ENCODE results near the gene BRAF. TPM values are rescaled to one million over a fixed set of nuclear protein-coding genes. Genes with fewer than 3 reads are reported as not detected.

The BRAF gene
- total RNA-seq = 60.5 and 64.9 TPM in 2 replicates
- long read RNA-seq, full-length matches to known transcripts = 9 of 30 reads
- long read RNA-seq, partial matches to known transcripts = 3 of 30 reads
- long read RNA-seq, other reads (novel, unspliced or antisense) = 18 of 30 reads

GRCh38 chr7:140924821-140925421 lies at the start of gene BRAF:
Gene BRAF (minus strand): TSS chr7:140924929. CDS start chr7:140924703, 226 bp downstream.
- peak within 1 kb of the TSS; percentile 92 for H3K4me3 Mint-ChIP-seq (ENCODE audit: low read depth)
- peaks cover 2% of the 10 kb centered on the region for H3K4me1 Mint-ChIP-seq (ENCODE audit: low read depth)
- no peak for TF ChIP-seq CTCF (IDR thresholded peaks at IDR 0.05; ENCODE audit: unreplicated experiment)
- H3K27ac Mint-ChIP-seq = peak within 1 kb of the TSS; percentile 99
- no peaks in the 10 kb centered on the region for H3K36me3 Mint-ChIP-seq (ENCODE audit: insufficient read depth)
- peak; percentile 86 for DNase-seq (ENCODE audit: low spot score, unreplicated experiment)
- no peaks in the 10 kb centered on the region for H3K9me3 Mint-ChIP-seq (ENCODE audit: low read depth)
- H3K27me3 Mint-ChIP-seq = no peaks in the 10 kb centered on the region

GRCh38 chr7:140972876-140973829 lies 48.4 kb upstream of the BRAF start:
- Mint-ChIP-seq H3K4me3 (ENCODE audit: low read depth) (no peak overlapping the region), H3K27ac (no peak overlapping the region), H3K27me3 (no peaks in the 10 kb centered on the region), H3K36me3 (ENCODE audit: insufficient read depth) (no peaks in the 10 kb centered on the region), H3K4me1 (ENCODE audit: low read depth) (peaks cover 26% of the 10 kb centered on the region), H3K9me3 (ENCODE audit: low read depth) (no peaks in the 10 kb centered on the region)
- no peak for TF ChIP-seq CTCF (IDR thresholded peaks at IDR 0.05; ENCODE audit: unreplicated experiment)
- DNase-seq (ENCODE audit: low spot score, unreplicated experiment) = no peak

GRCh38 chr7:140972344-140972743 lies 47.6 kb upstream of the BRAF start:
- no peak for DNase-seq (ENCODE audit: low spot score, unreplicated experiment)
- no peaks in the 10 kb centered on the region for H3K27me3 Mint-ChIP-seq
- TF ChIP-seq CTCF (IDR thresholded peaks at IDR 0.05; ENCODE audit: unreplicated experiment) = no peak
- peaks cover 25% of the 10 kb centered on the region for H3K4me1 Mint-ChIP-seq (ENCODE audit: low read depth)
- no peak overlapping the region for H3K4me3 Mint-ChIP-seq (ENCODE audit: low read depth)
- no peaks in the 10 kb centered on the region for H3K9me3 Mint-ChIP-seq (ENCODE audit: low read depth)
- peak overlapping the region; percentile 25 for H3K27ac Mint-ChIP-seq
- no peaks in the 10 kb centered on the region for H3K36me3 Mint-ChIP-seq (ENCODE audit: insufficient read depth)

- H3K9me3 Mint-ChIP-seq (ENCODE audit: low read depth) = no peaks in the 10 kb centered on the region
- no peaks in the 10 kb centered on the region for H3K36me3 Mint-ChIP-seq (ENCODE audit: insufficient read depth)
- H3K4me3 Mint-ChIP-seq (ENCODE audit: low read depth) = no peak overlapping the region
Measured at GRCh38 chr7:140967438-140967837, 42.7 kb upstream of the BRAF start.

More at GRCh38 chr7:140967438-140967837, 42.7 kb upstream of the BRAF start:
- no peak overlapping the region for H3K27ac Mint-ChIP-seq
- H3K4me1 Mint-ChIP-seq (ENCODE audit: low read depth) = peaks cover 15% of the 10 kb centered on the region
- no peak for TF ChIP-seq CTCF (IDR thresholded peaks at IDR 0.05; ENCODE audit: unreplicated experiment)
- H3K27me3 Mint-ChIP-seq = no peaks in the 10 kb centered on the region
- DNase-seq (ENCODE audit: low spot score, unreplicated experiment) = no peak

Measured in progenitor cell of endocrine pancreas (in vitro differentiated cells).